PC-9 (cell line): ENCODE results near the gene MRPL52.

Source experiments
- EZH2 ChIP-seq: fragments of 200-600 bp; sonication (generic); IDR thresholded peaks from 2 replicates; pipeline ENCODE4 v1.8.0; 2017; ENCODE audit warnings: antibody characterized with exemption, low read depth
- TF ChIP-seq, protein P1 (sequence below): fragments of 200-600 bp; sonication (generic); conservative IDR thresholded peaks from 2 replicates; pipeline ENCODE4 v1.6.1; 2017; ENCODE audit warnings: mixed run types, antibody characterized with exemption, mild to moderate bottlenecking, moderate library complexity

DNA sequence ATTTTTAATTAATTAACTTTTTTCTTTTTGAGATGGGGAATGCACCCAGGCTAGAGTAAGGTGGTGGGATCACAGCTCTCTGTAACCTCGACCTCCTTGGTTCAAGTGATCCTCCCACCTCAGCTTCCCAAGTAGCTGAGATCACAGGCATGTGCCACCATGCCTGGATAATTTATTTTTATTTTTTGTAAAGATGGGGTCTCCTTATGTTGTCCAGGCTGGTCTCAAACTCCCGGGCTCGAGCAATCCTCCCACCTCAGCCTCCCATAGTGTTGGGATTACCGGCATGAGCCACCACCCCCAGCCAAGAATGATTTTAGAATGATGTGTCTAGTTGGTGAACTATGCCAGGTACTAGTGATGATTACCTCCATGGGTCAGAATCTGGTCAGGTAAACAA is 35.3 kb downstream of the MRPL52 start:
- TF ChIP-seq, protein P1, sequence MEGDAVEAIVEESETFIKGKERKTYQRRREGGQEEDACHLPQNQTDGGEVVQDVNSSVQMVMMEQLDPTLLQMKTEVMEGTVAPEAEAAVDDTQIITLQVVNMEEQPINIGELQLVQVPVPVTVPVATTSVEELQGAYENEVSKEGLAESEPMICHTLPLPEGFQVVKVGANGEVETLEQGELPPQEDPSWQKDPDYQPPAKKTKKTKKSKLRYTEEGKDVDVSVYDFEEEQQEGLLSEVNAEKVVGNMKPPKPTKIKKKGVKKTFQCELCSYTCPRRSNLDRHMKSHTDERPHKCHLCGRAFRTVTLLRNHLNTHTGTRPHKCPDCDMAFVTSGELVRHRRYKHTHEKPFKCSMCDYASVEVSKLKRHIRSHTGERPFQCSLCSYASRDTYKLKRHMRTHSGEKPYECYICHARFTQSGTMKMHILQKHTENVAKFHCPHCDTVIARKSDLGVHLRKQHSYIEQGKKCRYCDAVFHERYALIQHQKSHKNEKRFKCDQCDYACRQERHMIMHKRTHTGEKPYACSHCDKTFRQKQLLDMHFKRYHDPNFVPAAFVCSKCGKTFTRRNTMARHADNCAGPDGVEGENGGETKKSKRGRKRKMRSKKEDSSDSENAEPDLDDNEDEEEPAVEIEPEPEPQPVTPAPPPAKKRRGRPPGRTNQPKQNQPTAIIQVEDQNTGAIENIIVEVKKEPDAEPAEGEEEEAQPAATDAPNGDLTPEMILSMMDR, result no peak
- no peak for TF ChIP-seq EZH2
